GM18505 (cell line): ENCODE results near the gene FBLN2.

Experiments used
- ATAC-seq: cut with Tn5 transposase; IDR thresholded peaks from one replicate; pipeline ENCODE4 v1.9.1; 2021; ENCODE audit not compliant: unreplicated experiment
- POLR2A ChIP-seq: IDR thresholded peaks from 4 replicates; pipeline ENCODE4 v1.6.1; 2011; ENCODE audit warnings: borderline replicate concordance; ENCODE audit not compliant: insufficient read depth, insufficient read length; ENCODE audit errors: extremely low read depth

FBLN2 gene

DNA sequence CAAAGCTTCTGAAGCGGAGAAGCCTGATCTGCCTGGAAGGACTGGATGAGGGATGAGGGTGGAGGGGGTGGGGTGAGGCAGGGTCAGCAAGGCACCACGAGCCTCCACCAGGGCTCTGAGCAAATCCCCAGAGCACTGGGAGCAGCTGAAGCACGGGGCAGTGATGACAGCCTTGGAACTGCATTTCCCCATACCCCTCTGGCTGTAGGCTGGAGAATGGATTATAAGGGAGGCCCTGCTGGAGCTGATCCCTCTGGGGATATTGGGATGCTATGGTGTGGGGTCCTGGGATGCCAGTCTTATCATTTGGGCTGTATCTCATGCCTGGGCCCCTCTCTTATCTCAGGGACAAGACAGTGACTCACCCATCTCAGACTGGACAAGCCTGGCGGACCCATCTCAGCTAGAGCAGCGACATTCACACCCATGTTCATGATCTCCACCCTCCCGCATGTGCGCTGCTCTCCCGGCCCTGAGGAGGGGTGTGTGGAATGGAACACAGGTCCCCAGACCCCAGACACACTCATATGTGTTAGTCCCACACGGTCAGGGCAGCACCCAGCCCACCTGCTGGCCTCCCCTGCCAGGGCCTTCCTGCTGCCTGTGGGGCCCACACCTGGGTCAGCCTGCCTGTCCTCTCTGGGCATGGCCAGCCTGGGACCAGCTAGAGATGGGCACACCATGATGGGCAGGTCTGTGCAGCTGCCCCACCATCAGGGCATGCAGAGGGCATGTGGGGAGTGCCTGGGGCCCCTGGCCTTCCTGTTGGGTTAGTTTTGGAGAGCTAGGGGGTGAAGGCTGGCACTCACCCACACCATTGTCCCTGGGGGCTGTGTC lies 97.1 kb downstream of the FBLN2 start:
- no peak for ATAC-seq
- TF ChIP-seq POLR2A: no peak

DNA sequence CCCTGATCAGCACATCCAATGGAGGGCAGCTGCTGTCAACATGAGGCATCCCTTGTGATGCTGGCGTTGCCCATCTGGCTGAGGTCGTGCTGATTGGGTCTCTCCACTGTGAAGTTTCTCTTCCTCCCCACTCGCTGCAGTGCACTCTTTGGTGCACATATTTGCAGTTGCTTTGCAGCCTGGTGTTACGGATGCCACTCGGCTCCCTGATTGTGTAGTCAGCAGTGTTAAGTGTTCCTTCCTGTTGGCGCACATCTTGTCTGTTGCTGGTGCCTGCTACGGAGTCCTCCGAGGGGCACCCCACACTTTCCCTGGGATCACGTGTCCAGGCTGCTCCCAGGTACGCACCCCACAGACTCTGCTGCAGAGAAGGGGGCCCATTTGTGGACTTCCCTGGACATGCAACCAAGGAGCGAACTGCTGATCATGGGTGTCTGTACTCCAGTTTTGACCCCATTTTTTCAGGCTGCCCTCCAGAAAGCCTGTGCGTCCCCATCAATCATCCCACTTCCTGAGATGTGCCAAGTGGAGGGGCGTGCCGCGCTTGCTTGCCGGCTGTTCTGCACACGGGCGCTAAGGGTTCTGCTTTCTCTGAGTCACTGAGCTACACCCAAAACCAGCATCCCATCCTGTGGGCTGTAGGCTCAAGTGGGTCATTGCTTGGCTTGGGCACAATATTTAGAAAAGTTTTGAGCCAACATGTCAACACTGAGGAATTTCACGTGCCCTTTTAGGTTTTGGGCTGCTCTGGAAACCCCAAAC lies 98.6 kb downstream of the FBLN2 start:
- TF ChIP-seq POLR2A: no peak
- ATAC-seq: no peak

- TF ChIP-seq POLR2A: no peak
- ATAC-seq: peak; percentile 49
Measured at GRCh38 chr3:13648060-13649001, 99.4 kb downstream of the FBLN2 start.

DNA sequence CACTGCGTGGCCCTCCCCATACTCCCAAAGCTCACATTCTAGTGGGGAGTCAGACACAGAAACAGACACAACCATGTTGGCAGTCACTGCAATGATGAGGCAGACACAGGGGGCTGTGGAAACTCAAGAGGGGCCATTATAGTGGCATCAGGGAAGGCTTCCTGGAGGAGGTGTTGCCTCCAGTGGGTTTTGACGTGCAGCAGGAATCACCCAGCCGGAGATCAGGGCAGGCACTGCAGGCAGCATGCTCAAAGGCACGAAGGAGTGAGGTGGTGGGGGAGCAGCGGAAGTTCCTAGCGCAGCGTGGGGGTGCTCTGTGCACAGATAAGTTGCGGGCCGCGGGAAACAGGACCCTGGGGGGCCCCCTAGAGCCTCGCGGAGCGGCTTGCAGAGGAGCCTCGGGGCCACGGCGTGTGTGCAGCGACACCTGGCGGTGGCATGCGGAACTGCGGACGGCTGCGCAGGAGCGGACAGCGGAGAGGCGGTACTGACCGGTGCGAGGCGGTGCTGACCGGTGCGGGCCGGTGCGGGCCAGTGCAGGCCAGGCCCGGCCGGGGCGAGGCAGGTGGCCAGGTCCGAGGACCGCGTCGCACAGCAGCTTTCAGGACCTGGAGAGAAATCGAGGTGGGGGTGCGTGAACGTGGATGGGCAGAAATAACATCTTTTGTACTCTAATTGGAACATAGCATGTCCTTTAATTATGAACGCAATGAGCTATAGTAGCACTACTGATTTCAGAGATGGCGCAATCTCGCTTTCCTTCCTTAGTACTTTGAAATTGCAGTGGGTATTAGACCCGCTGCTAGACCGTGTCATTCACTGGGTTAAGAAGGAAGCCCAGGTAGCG lies 101.5 kb downstream of the FBLN2 start:
- TF ChIP-seq POLR2A: no peak
- ATAC-seq: peak; percentile 54

GRCh38 chr3:13651057-13651400 lies 102.1 kb downstream of the FBLN2 start:
- TF ChIP-seq POLR2A: no peak
- ATAC-seq: no peak

GRCh38 chr3:13651775-13652428 lies 103.0 kb downstream of the FBLN2 start:
- TF ChIP-seq POLR2A: no peak
- ATAC-seq: no peak

DNA sequence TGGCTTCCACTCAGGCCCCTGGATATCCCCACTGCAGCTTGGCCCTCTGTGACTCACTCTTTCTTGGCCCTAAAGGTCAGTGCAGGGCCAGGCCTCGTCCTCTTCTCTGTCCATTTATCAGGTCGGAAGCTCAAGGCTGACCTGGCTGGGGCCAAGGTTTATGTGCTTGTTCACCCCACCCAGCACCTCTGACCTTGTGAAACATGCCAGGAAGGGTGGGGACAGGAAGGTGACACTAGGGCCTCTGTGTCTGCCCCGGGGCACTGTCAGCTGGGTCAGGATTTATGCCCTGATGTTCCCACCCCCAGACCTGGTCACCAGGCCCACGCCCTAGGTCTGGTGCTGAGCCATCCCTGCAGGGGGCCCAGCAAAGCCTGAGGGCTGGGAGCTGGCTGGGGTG lies 103.8 kb downstream of the FBLN2 start:
- no peak for ATAC-seq

DNA sequence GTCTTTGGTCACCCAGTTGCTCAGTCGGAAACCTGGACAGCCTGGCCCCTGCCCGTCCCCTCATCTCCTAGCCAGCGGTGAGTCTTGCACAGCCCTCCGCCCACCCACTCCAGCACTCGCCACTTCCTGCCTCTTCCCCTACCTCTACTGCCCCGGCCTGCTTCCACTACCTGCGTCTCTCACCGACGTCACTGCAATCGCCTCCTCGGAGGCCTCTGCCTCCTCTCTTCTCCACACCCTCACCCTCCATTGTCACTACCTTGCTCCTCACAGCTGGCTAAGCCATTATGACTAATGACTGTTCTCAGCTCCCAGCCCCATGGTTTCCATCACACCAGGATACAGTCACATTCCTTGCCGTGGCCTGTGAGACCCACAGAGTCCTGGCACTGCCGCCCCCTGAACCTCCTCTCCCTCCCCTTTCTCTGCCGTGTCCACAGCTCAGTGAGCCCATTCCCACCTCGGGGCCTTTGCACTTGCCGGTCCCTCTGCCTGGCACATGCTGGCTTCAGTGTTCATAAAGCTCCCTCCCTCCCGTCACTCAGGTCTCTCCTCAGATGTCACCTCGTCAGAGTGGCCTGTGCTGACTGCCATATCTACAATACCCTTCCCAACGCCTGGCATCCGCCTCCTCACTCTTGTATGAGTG lies 104.8 kb downstream of the FBLN2 start:
- TF ChIP-seq POLR2A: no peak
- no peak for ATAC-seq

More for the DNA sequence above, 103.8 kb downstream of the FBLN2 start:
- no peak for TF ChIP-seq POLR2A

GRCh38 chr3:13654330-13655060 lies 105.6 kb downstream of the FBLN2 start:
- ATAC-seq: no peak
- TF ChIP-seq POLR2A: no peak

DNA sequence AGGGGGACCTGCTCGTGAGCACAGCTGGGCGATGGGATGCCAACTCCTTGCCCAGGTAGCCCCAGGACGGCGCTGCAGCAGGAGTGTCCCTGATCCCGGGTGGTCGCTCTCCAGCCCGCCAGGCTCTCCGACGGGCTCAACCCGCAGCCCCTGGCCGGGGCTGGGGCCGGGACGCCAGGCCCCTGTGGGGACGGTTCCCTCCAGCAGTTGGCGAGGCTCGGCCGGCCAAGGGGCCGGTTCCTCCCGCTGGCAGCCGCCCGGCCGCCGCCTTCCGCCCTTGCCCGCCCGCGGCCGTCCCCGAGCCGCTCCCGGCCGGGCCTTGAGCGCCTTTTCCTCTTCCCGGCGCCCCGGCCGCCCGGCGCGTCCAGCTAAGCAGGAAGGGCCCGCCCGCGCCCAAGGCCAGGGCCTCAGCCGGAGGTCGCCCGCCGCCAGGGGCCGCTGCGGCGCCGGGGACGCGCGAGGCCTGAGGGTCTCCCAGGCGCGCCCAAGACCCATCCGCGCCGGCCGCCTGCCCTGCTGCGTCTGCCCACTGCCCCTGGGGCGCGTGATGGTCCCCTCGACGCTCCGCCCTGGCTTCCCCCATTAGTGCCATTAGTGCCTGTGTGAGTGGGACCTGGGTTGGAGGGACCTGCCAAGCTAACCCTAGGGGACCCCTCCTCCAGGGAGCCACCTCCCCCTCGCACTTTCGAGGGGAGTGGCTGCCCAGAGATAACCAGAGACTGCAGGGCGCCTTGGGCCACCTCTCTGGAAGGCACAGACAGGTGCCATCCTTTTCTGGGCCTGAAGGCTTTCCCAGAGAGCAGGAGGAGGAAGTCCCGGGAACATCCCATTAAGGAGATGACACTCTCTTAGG lies 106.4 kb downstream of the FBLN2 start:
- TF ChIP-seq POLR2A: no peak
- ATAC-seq: no peak

DNA sequence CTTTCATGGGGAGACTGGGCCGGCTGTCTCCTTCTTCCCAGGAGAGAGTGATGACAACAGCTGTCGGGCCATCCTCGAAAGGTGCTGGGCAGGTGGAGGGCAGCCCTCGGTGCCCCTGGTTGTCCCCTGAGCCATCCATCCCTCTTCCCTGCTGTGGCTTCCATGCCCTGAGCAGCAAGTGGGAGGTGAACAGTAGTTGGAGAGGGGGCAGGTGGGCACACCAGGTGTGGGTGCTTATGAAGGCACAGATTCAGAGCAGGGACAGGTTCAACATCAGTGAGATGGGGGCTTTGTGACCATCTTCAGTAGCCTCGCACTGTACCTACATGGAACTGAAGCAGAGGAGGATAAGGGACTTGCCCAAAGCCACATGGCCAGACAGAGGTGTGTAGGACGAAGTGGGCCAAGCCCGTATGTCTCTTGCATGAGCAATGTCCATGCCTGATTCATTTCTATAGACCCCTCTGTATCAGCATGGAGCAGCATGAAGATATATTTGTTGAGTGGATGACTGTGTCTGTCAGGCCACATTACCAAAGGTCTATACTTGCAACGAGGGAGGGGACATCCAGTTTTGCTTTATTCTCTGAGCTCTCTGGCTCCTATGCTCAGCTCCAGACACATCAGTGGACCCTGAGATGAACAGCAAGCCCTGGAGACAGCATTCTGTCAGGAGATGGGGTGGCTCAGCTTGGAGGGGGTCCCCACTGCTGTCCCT lies 107.8 kb downstream of the FBLN2 start:
- ATAC-seq: no peak

More for the DNA sequence above, 107.8 kb downstream of the FBLN2 start:
- TF ChIP-seq POLR2A: no peak
